ENCODE data around the gene RAB40C. TPM values are rescaled to one million over a fixed set of nuclear protein-coding genes. Genes with fewer than 3 reads are reported as not detected.

RAB40C gene, protein sequence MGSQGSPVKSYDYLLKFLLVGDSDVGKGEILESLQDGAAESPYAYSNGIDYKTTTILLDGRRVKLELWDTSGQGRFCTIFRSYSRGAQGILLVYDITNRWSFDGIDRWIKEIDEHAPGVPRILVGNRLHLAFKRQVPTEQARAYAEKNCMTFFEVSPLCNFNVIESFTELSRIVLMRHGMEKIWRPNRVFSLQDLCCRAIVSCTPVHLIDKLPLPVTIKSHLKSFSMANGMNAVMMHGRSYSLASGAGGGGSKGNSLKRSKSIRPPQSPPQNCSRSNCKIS
- total RNA-seq (2014; rRNA removed; shearing (Covaris generic)), result 4.4 and 5.1 TPM in 2 replicates

- peak; percentile 94 for DNase-seq (ENCODE audit: low spot score)
These were observed at the start of gene RAB40C for GRCh38 chr16:589658-590187. TSS of gene RAB40C (plus strand) at chr16:590066. CDS start at chr16:590292, 226 bp downstream.

GRCh38 chr16:540645-541340 is 49.1 kb upstream of the RAB40C start:
- DNase-seq (ENCODE audit: low spot score), result no peak

- DNase-seq (ENCODE audit: low spot score), result no peak
These were observed 46.3 kb upstream of the RAB40C start for GRCh38 chr16:543301-544164.

DNA sequence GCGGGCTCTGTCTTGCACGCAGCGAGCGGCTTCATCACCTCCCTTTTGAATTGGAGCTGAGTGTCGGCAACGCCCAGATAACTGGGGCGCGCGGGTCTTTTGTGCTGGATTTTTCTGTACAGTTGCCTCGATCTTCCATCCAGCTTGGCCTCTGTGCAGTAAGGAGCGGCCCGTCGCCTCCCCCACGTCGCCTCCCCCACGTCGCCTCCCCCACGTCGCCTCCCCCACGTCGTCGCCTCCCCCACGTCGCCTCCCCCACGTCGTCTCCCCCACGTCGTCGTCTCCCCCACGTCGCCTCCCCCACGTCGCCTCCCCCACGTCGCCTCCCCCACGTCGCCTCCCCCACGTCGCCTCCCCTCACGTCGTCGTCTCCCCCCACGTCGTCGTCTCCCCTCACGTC is 45.3 kb upstream of the RAB40C start:
- no peak for DNase-seq (ENCODE audit: low spot score)

GRCh38 chr16:546909-547770 is 42.7 kb upstream of the RAB40C start:
- no peak for DNase-seq (ENCODE audit: low spot score)

GRCh38 chr16:548586-548985 is 41.3 kb upstream of the RAB40C start:
- no peak for DNase-seq (ENCODE audit: low spot score)

GRCh38 chr16:549544-550263 is 40.2 kb upstream of the RAB40C start:
- no peak for DNase-seq (ENCODE audit: low spot score)

- DNase-seq (ENCODE audit: low spot score), result no peak
These were observed 38.7 kb upstream of the RAB40C start for GRCh38 chr16:551210-551609.

- no peak for DNase-seq (ENCODE audit: low spot score)
These were observed 37.7 kb upstream of the RAB40C start for GRCh38 chr16:552171-552570.

GRCh38 chr16:553601-554296 is 36.1 kb upstream of the RAB40C start:
- no peak for DNase-seq (ENCODE audit: low spot score)

DNA sequence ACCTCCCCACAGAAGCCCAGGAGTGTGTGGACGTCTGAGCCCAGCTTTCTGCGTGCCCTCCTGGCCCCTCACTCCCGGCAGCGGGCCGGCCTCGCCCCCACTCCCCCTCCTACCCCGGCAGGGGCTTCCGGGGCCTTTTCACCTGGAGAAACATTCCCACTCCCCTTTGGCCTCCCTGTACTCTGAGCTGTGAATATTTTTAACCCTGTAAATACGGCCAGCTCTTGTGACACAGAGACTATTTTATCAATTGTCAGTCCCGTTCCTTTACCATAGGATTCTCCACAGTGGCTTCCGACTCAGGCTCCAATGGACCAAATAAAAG is 35.6 kb upstream of the RAB40C start:
- no peak for DNase-seq (ENCODE audit: low spot score)

- DNase-seq (ENCODE audit: low spot score), result no peak
These were observed 35.1 kb upstream of the RAB40C start for GRCh38 chr16:554640-555365.

DNA sequence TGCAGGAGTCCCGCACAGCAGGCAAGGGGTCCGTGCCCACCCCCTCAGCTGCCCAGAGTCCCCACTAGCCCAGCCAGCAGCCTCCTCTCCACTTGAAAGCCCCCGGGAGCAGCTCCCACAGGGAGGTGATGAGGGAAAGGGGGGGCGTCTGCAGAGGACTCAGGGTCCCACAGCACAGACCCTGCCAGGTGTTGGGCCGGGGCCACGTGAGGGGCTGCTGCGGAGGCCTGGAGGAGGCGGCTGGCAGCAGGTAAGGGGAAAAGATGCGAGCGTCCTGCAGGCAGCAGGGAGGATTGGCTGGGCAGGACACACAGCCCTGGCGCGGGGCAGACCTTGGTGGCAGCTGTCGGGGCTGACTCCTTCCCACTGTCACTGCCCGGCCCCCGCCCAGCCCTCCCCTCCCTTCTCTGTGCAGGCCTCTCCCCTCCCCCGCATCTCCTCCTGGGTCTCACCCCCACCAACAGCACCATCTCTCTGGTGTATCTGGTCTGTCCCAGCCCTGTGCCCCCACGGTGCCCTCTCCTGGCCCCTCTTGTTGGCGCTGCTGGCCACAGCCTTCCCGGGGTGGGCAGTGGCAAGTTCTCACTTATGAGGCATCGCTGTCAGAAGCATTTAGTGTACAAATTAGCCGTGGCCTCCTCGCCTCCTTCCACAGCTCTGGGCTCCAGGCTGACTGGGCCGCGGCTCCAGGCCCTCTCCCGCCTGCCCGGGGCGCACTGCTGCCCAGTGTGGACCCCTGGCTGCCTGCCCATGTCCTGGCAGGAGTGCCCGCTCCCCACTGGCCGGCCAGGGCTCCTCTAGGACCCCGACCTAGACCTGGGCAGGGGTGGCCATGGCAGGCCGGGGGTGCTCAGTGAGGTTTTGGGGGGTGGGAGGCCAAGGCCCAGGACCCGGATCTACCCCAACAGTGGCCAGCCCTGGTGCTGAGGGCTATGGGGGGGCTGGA is 34.1 kb upstream of the RAB40C start:
- DNase-seq (ENCODE audit: low spot score), result no peak

DNA sequence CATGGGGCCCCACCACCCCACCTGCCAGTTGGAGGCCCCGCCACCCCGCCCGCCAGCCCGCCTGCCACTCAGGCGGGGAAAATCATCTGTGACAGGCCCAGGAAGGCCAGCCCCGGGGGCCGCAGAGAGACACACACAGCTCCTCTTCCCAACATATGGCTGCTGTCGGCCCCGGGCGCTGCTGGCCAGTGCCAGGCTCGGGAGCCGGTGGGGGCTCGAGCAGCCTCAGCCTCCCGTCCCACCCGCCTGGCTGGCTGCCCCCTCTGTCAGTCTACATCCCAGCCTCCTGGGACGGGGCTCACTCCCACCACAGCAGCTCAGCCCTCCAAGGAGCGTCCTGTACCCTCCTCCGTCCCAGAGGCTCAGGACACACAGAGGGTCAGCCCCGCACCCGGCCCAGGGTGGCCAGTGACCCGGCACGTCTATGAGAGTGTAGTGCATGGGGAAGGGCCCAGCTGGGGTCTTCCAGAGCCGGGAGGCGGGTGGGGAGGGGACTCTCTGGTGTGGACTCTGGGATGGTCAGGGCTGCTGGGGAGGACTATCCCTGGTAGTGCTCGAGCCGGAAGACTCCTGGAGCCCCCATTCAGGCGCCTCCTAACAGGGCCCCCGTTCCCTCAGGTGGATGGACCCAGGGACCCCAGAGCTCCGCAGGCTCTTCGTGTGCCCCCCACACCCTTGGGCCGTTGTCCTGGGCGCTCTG is 33.2 kb upstream of the RAB40C start:
- no peak for DNase-seq (ENCODE audit: low spot score)

DNA sequence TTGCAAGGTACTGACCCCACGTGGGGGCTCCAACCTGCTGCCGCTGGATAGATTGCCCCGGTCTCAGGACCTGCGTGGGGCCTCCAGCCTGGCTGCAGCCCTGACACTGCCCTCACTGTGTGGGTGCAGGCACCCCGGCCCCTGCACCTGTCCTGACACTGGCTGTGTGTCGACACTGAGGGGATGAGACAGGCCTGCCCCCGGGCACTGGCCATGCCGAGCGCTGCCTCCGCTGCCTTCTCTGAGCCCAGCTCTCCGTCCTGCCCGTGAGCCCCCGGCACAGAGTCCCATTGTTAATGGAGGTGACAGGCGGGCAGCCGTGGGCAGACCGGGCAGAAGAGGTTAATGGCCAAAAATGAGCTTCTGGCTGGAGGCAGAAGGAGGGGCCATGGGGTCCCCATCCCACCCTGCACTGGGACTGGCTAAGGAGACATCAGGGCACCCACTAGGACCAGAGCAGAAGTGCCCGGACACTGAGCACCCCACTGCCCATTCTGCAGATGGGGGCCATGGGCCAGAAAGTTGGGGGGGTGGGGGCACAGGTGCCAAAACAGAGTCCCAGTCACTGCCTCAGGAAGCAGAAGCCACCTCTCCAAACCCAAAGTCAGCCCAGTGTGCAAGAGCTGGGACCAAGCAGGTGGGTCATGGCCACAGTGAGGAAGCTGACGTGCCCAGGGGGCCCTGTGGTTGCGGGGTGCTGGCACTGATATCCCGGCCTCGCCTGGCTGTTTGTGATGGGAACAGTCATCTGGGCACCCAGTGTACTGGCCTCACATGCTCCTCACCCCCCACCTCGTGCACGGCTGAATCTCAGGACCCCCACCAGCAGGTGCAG is 32.2 kb upstream of the RAB40C start:
- DNase-seq (ENCODE audit: low spot score), result no peak

DNA sequence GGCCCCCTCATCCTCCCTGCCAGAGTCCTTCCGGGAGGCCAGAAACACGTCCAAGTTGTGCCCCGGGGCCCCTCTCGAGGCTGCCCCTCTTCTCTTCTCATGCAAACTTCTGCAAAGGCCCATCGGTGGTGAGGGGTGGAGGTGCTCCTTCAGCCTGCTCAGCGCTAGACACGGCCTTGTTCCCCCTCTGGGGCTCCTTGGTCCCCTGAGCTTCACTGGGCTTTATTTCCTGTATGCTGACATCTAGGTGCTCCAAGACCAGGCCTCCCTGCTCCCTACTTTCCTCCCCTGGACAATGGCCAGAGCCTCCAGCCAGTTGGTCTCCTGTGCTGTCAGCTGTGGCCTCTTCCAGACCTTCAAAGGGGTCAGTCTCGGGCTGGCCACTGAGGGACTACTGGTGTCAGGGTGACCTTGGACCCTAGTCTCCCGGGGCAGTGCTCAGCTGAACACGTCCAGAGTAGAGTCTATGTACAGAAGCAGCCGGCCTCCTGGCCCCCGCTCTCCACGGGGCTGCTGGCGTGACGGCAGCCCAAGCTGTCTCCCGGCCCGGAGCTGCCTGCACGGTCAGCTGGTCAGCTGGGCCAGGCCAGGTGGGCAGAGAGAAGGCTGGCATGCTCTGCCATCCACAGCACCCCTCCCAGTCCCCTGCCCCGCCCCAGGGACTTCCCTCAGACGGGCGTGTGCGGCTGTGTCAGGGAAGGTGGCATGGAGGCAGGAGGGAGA is 31.4 kb upstream of the RAB40C start:
- no peak for DNase-seq (ENCODE audit: low spot score)
